Measurements from ENCODE around the gene ADCY7.

The ADCY7 gene

DNA sequence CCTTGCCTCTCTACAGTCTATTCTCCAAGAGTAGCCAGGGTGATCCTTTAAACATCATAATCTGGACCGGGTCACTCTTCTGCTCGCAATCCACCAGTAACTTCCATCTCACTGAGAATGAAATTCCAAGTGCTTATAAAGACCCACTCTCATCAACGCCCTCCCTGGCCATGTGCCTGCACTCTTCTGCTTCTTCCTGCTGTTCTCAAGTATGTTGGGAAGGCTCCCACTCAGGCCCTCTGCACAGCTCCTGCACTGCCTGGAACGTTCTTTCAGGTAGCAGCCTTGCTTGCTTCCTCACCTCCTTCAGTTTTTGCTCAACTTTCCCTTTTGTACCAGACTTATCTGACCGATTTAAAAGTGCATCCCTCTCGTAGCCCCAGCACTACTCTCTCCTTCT is 58.0 kb downstream of the ADCY7 start:
- H3K4me1 ChIP-seq (ENCODE audit: control insufficient read depth, insufficient read depth, low read depth, low read length): peaks cover 3% of the 10 kb centered on the region
- H3K4ac ChIP-seq (ENCODE audit: low read depth in 1 of 2, low read length in 2 of 2): no peak overlapping the region
- H2BK5ac ChIP-seq (ENCODE audit: low read depth, low read length, poor library complexity, severe bottlenecking): no peak overlapping the region
- H2AK5ac ChIP-seq (ENCODE audit: low read length, severe bottlenecking): no peak overlapping the region
- H4K8ac ChIP-seq (ENCODE audit: low read length): no peak overlapping the region
- H2BK12ac ChIP-seq (ENCODE audit: low read length in 2 of 2): no peak overlapping the region
- no peak for DNase-seq
- no peak overlapping the region for H2BK120ac ChIP-seq (ENCODE audit: low read depth, low read length)
- H3K27ac ChIP-seq (ENCODE audit: low read length, poor library complexity, severe bottlenecking): no peak overlapping the region
- H2AFZ ChIP-seq (ENCODE audit: low read depth, low read length): no peak overlapping the region
- H3K14ac ChIP-seq (ENCODE audit: low read length in 2 of 2): no peak overlapping the region
- 96% methylated on average over 6 of the region's 6 CpGs for WGBS
- H3K4me3 ChIP-seq (ENCODE audit: insufficient read depth in 1 of 2, low read depth in 1 of 2, low read length in 2 of 2): no peak overlapping the region
- H3K27me3 ChIP-seq (ENCODE audit: control insufficient read depth in 1 of 2, insufficient read depth in 1 of 2, low read length in 2 of 2): no peaks in the 10 kb centered on the region
- H3K23ac ChIP-seq (ENCODE audit: low read length in 2 of 2): no peak overlapping the region
- H3K9me3 ChIP-seq (ENCODE audit: control insufficient read depth, low read length): no peaks in the 10 kb centered on the region
- no peak overlapping the region for H3K18ac ChIP-seq (ENCODE audit: low read depth in 1 of 2, low read length in 2 of 2)
- H3K9ac ChIP-seq (ENCODE audit: low read length): no peak overlapping the region
- peaks cover 12% of the 10 kb centered on the region for H3K79me1 ChIP-seq (replicated peaks; ENCODE audit: low read length, poor library complexity, severe bottlenecking)
- peaks cover 24 to 89% of the 10 kb centered on the region in 2 experiments for H3K36me3 ChIP-seq (ENCODE audit: control insufficient read depth in 1 of 2, insufficient read depth in 2 of 2, low read depth in 1 of 2, low read length in 2 of 2)
- H3K4me2 ChIP-seq (ENCODE audit: low read length, poor library complexity, severe bottlenecking): no peak overlapping the region
- H2BK15ac ChIP-seq (ENCODE audit: low read depth, poor library complexity, severe bottlenecking): no peak overlapping the region
- H4K91ac ChIP-seq (ENCODE audit: low read length): no peak overlapping the region

DNA sequence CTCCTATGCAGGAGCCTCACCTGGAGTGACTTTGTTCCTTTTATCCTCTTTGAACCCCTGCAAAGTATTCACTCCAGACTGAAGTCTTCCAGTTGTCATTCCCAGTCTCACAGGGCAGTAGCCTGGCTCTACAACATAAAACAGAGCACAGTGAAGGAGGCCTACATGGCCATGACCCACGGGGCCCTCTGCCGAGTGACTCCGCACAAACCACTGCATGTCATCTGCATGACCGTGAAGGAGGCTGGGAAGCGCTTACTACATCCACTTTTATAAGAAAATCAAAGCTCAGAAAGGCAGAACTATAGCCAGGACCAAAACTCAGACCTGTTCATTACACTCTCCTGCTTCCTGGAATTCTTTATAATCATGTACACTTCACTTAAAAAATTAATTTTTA is 59.9 kb downstream of the ADCY7 start:
- Histone ChIP-seq H4K8ac (ENCODE audit: low read length) (no peak overlapping the region), H3K4ac (ENCODE audit: low read depth in 1 of 2, low read length in 2 of 2) (no peak overlapping the region), H2BK12ac (ENCODE audit: low read length in 2 of 2) (no peak overlapping the region), H2BK15ac (ENCODE audit: low read depth, poor library complexity, severe bottlenecking) (no peak overlapping the region), H3K27ac (ENCODE audit: low read length, poor library complexity, severe bottlenecking) (no peak overlapping the region), H3K14ac (ENCODE audit: low read length in 2 of 2) (no peak overlapping the region), H3K79me1 (replicated peaks; ENCODE audit: low read length, poor library complexity, severe bottlenecking) (peaks cover 12% of the 10 kb centered on the region), H3K23ac (ENCODE audit: low read length in 2 of 2) (no peak overlapping the region), H3K4me3 (ENCODE audit: insufficient read depth in 1 of 2, low read depth in 1 of 2, low read length in 2 of 2) (no peak overlapping the region), H2AK5ac (ENCODE audit: low read length, severe bottlenecking) (no peak overlapping the region), H3K4me2 (ENCODE audit: low read length, poor library complexity, severe bottlenecking) (no peak overlapping the region), H4K91ac (ENCODE audit: low read length) (no peak overlapping the region), H3K9ac (ENCODE audit: low read length) (no peak overlapping the region), H2AFZ (ENCODE audit: low read depth, low read length) (no peak overlapping the region), H3K36me3 (ENCODE audit: control insufficient read depth in 1 of 2, insufficient read depth in 2 of 2, low read depth in 1 of 2, low read length in 2 of 2) (peaks cover 15 to 75% of the 10 kb centered on the region in 2 experiments), H2BK5ac (ENCODE audit: low read depth, low read length, poor library complexity, severe bottlenecking) (no peak overlapping the region), H3K18ac (ENCODE audit: low read depth in 1 of 2, low read length in 2 of 2) (no peak overlapping the region), H3K9me3 (ENCODE audit: control insufficient read depth, low read length) (no peaks in the 10 kb centered on the region), H2BK120ac (ENCODE audit: low read depth, low read length) (no peak overlapping the region), H3K27me3 (ENCODE audit: control insufficient read depth in 1 of 2, insufficient read depth in 1 of 2, low read length in 2 of 2) (no peaks in the 10 kb centered on the region), H3K4me1 (ENCODE audit: control insufficient read depth, insufficient read depth, low read depth, low read length) (peaks cover 5% of the 10 kb centered on the region)
- 93% methylated on average over 5 of the region's 5 CpGs for WGBS
- no peak for DNase-seq

DNA sequence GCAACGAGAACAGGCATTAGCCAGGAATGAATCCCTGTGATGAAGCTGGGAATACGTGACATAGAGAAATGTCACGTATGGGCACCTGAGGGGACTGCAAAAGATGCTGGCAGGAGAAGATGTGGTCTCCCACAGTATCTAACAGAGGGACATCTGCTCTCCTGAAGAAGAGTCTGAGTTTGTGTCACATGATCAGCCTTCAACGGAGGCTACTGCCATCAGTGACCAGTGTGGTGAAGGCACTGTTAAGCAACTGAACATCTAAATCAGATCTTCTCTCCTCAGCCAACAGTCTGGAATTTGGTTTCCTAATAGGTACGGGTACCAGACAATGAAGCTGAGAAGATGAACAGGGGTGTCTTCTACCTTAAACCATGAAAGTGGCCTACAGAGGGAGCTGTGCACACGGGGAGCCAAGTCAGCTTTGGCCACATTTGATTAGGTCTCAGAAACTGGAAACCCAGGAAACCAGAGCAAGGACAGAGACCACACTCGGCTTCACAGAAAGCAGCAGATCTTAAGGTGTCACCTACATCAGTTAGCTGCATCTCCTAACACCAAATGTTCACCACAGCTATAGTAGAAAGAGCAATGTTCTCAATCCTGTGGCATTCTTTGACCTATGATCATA is 60.6 kb downstream of the ADCY7 start:
- Histone ChIP-seq H3K4ac (ENCODE audit: low read depth in 1 of 2, low read length in 2 of 2) (no peak overlapping the region), H2BK120ac (ENCODE audit: low read depth, low read length) (no peak overlapping the region), H2AK5ac (ENCODE audit: low read length, severe bottlenecking) (no peak overlapping the region), H4K8ac (ENCODE audit: low read length) (no peak overlapping the region), H3K9ac (ENCODE audit: low read length) (peak overlapping the region; percentile 52), H3K9me3 (ENCODE audit: control insufficient read depth, low read length) (no peaks in the 10 kb centered on the region), H2BK15ac (ENCODE audit: low read depth, poor library complexity, severe bottlenecking) (no peak overlapping the region), H3K36me3 (ENCODE audit: control insufficient read depth in 1 of 2, insufficient read depth in 2 of 2, low read depth in 1 of 2, low read length in 2 of 2) (peaks cover 15 to 76% of the 10 kb centered on the region in 2 experiments), H3K79me1 (replicated peaks; ENCODE audit: low read length, poor library complexity, severe bottlenecking) (peaks cover 15% of the 10 kb centered on the region), H3K18ac (ENCODE audit: low read depth in 1 of 2, low read length in 2 of 2) (no peak overlapping the region), H3K14ac (ENCODE audit: low read length in 2 of 2) (no peak overlapping the region), H4K91ac (ENCODE audit: low read length) (peak overlapping the region; percentile 31), H2BK12ac (ENCODE audit: low read length in 2 of 2) (no peak overlapping the region), H3K23ac (ENCODE audit: low read length in 2 of 2) (no peak overlapping the region), H2BK5ac (ENCODE audit: low read depth, low read length, poor library complexity, severe bottlenecking) (no peak overlapping the region), H3K4me2 (ENCODE audit: low read length, poor library complexity, severe bottlenecking) (no peak overlapping the region), H3K27me3 (ENCODE audit: control insufficient read depth in 1 of 2, insufficient read depth in 1 of 2, low read length in 2 of 2) (no peaks in the 10 kb centered on the region), H3K4me1 (ENCODE audit: control insufficient read depth, insufficient read depth, low read depth, low read length) (peaks cover 5% of the 10 kb centered on the region), H2AFZ (ENCODE audit: low read depth, low read length) (no peak overlapping the region), H3K27ac (ENCODE audit: low read length, poor library complexity, severe bottlenecking) (no peak overlapping the region), H3K4me3 (ENCODE audit: insufficient read depth in 1 of 2, low read depth in 1 of 2, low read length in 2 of 2) (no peak overlapping the region)
- 83% methylated on average over 7 of the region's 7 CpGs for WGBS
- DNase-seq: peak; percentile 44

DNA sequence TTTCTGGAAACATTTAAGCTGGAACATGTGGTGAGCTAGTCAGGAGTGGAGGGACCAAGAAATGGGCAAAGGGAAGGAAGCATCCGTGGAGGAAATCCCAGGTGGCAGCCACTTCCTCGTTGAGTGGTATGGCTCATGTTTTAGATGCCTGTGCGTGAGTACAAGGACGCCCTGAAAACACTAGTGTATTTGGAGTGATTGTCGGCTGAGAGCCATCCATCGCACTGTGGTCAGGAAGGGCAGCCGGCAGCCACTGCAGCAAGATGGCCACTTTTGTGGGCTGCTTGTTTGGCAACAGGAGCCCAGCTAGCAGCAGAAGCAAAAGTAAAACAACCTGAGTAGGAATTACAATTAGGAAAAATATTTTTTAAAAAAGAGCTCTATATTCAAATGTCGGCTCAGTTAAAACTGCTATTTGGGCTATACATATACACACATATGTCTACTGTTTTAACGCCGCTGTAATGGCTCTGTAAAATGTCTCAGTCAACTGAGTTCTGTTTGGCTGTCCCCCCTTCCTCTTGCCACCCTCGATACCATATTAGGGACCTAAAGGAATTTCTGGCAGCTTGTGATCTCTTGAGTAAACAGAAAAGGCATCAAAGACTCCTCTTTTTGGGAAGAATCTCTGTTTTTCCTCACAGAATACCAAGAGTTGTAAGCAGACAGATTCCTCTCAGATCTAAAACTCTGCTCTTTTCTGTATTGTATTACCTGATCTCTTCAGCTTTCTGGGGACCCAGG is 63.3 kb downstream of the ADCY7 start:
- no peak overlapping the region for H3K9ac ChIP-seq (ENCODE audit: low read length)
- H2BK5ac ChIP-seq (ENCODE audit: low read depth, low read length, poor library complexity, severe bottlenecking): no peak overlapping the region
- H3K36me3 ChIP-seq (ENCODE audit: control insufficient read depth in 1 of 2, insufficient read depth in 2 of 2, low read depth in 1 of 2, low read length in 2 of 2): peaks cover 10 to 78% of the 10 kb centered on the region in 2 experiments
- H2BK120ac ChIP-seq (ENCODE audit: low read depth, low read length): no peak overlapping the region
- no peak for DNase-seq
- H3K27ac ChIP-seq (ENCODE audit: low read length, poor library complexity, severe bottlenecking): no peak overlapping the region
- no peak overlapping the region for H3K23ac ChIP-seq (ENCODE audit: low read length in 2 of 2)
- no peak overlapping the region for H3K4ac ChIP-seq (ENCODE audit: low read depth in 1 of 2, low read length in 2 of 2)
- H3K18ac ChIP-seq (ENCODE audit: low read depth in 1 of 2, low read length in 2 of 2): no peak overlapping the region
- no peak overlapping the region for H4K91ac ChIP-seq (ENCODE audit: low read length)
- no peak overlapping the region for H2AFZ ChIP-seq (ENCODE audit: low read depth, low read length)
- no peak overlapping the region for H2AK5ac ChIP-seq (ENCODE audit: low read length, severe bottlenecking)
- no peaks in the 10 kb centered on the region for H3K27me3 ChIP-seq (ENCODE audit: control insufficient read depth in 1 of 2, insufficient read depth in 1 of 2, low read length in 2 of 2)
- H3K4me2 ChIP-seq (ENCODE audit: low read length, poor library complexity, severe bottlenecking): no peak overlapping the region
- H4K8ac ChIP-seq (ENCODE audit: low read length): no peak overlapping the region
- no peak overlapping the region for H3K4me3 ChIP-seq (ENCODE audit: insufficient read depth in 1 of 2, low read depth in 1 of 2, low read length in 2 of 2)
- no peak overlapping the region for H2BK12ac ChIP-seq (ENCODE audit: low read length in 2 of 2)
- H3K14ac ChIP-seq (ENCODE audit: low read length in 2 of 2): no peak overlapping the region
- H3K9me3 ChIP-seq (ENCODE audit: control insufficient read depth, low read length): no peaks in the 10 kb centered on the region
- WGBS: 69% methylated on average over 11 of the region's 11 CpGs
- peaks cover 9% of the 10 kb centered on the region for H3K79me1 ChIP-seq (replicated peaks; ENCODE audit: low read length, poor library complexity, severe bottlenecking)
- H3K4me1 ChIP-seq (ENCODE audit: control insufficient read depth, insufficient read depth, low read depth, low read length): peaks cover 8% of the 10 kb centered on the region
- H2BK15ac ChIP-seq (ENCODE audit: low read depth, poor library complexity, severe bottlenecking): no peak overlapping the region
